Measurements from ENCODE around the gene IFNL3.

DNA sequence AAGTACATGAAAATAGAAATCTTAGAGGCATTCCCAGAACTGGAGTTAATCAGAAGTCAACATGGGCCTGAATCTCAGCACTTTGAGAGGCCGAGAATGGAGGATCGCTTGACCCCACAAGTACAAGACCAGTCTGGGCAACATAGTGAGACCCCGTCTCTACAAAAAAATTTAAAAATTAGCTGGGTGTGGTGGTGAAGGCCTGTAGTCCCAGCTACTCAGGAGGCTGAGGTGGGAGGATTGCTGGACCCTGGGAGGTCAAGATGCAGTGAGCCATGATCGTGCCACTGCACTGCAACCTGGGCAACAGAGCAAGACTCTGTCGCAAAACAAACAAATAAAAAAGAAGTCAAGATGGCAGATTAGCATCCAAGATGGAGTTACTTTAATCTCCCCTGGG lies 31.9 kb upstream of the IFNL3 start:
- TF ChIP-seq, protein P1, sequence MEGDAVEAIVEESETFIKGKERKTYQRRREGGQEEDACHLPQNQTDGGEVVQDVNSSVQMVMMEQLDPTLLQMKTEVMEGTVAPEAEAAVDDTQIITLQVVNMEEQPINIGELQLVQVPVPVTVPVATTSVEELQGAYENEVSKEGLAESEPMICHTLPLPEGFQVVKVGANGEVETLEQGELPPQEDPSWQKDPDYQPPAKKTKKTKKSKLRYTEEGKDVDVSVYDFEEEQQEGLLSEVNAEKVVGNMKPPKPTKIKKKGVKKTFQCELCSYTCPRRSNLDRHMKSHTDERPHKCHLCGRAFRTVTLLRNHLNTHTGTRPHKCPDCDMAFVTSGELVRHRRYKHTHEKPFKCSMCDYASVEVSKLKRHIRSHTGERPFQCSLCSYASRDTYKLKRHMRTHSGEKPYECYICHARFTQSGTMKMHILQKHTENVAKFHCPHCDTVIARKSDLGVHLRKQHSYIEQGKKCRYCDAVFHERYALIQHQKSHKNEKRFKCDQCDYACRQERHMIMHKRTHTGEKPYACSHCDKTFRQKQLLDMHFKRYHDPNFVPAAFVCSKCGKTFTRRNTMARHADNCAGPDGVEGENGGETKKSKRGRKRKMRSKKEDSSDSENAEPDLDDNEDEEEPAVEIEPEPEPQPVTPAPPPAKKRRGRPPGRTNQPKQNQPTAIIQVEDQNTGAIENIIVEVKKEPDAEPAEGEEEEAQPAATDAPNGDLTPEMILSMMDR (IDR thresholded peaks at IDR 0.05) = no peak
- no peak for TF ChIP-seq POLR2A (IDR thresholded peaks at IDR 0.05)

All from heart left ventricle (tissue), 13 donors.